HEK293 (cell line): ENCODE measurements around the gene TCOF1.

Experiments
- CTCF ChIP-seq: fragments of 450-650 bp; formaldehyde crosslinking; IDR thresholded peaks from 2 replicates; pipeline ENCODE4 v1.5.1; 2016; ENCODE audit warnings: missing biosample characterization, missing genetic modification characterization
- YY1 ChIP-seq: fragments of 450-650 bp; formaldehyde crosslinking; IDR thresholded peaks from 2 replicates; pipeline ENCODE4 v1.5.1; 2018; ENCODE audit warnings: missing biosample characterization, missing genetic modification characterization
- ZBTB10 ChIP-seq: fragments of 450-650 bp; formaldehyde crosslinking; IDR thresholded peaks from 2 replicates; pipeline ENCODE4 v1.5.1; 2016; ENCODE audit warnings: missing biosample characterization, missing genetic modification characterization
- ZNF335 ChIP-seq: fragments of 450-650 bp; formaldehyde crosslinking; conservative IDR thresholded peaks from 2 replicates; pipeline ENCODE4 v1.5.1; 2016; ENCODE audit warnings: missing biosample characterization, missing genetic modification characterization

- TF ChIP-seq CTCF (tag by site-specific recombination): no peak
- no peak for TF ChIP-seq YY1 (tag by site-specific recombination)
- no peak for TF ChIP-seq ZNF335 (tag by site-specific recombination)
- no peak for TF ChIP-seq ZBTB10 (tag by site-specific recombination)
Observed at GRCh38 chr5:150341989-150342388, 15.5 kb upstream of the TCOF1 start.
